Measurements from ENCODE around the gene SMOC2. TPM values are rescaled to one million over a fixed set of nuclear protein-coding genes. Genes with fewer than 3 reads are reported as not detected.

SMOC2 gene
- total RNA-seq, 6 experiments from 2014 or later = 0.42 to 3.5 (median 1.2) TPM

DNA sequence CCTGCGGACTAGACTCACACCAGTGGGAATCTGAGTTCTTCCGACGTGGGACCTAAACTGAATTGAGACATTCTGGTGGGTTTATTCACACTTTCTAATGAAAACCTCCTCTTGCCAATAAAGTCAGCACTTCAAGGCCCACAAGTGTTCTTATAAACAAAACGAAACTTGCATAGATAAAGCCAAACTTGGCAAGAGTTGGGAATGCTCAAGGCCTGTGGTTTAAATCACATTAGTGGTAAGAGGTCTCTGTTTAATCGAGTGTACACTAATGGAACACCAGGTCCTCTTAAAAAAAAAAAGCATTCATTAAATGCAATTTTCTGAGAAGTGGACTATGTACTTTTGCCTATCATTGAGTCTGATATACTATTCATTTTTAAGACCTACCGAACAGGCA is 143.3 kb downstream of the SMOC2 start:
- no peak overlapping the region for H3K4me3 ChIP-seq
- no peak overlapping the region for H3K27ac ChIP-seq
- peak in 1 of 4 donors; percentile 18 for ATAC-seq
- no peaks in the 10 kb centered on the region for H3K27me3 ChIP-seq
- 53% methylated on average over 6 of the region's 6 CpGs for WGBS (ENCODE audit: insufficient coverage, low coverage, low lambda C conversion rate, missing lambda C conversion rate)
- no peaks in the 10 kb centered on the region for H3K4me1 ChIP-seq
- intact Hi-C loops (cut with DNase I) = no loop called here
- TF ChIP-seq CTCF (IDR thresholded peaks at IDR 0.05) (no peak), POLR2A (IDR thresholded peaks at IDR 0.05) (no peak)
- no peaks in the 10 kb centered on the region for H3K36me3 ChIP-seq
- no peak for DNase-seq
- H3K9me3 ChIP-seq = no peaks in the 10 kb centered on the region

DNA sequence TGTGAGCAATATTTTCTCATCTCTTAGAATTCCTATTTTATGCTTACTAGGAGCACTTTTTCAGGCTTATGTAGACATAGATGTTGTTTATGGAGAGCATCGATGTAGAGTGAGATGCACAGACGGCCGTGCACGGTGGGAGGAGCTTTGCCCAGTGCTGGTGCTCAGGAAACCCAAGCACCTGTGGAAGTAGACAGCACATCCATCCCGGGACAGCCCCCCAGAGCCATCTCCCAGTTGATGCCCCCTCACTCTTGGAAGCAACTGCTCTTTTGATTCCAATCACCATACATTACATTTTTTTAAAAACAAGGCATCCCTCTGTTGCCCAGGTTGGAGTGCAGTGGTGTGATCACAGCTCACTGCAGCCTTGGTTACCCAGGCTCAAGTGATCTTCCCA is 143.7 kb downstream of the SMOC2 start:
- no peak for TF ChIP-seq POLR2A (IDR thresholded peaks at IDR 0.05)
- TF ChIP-seq CTCF (IDR thresholded peaks at IDR 0.05) = no peak
- Histone ChIP-seq H3K4me3 (no peak overlapping the region), H3K9me3 (no peaks in the 10 kb centered on the region), H3K27me3 (no peaks in the 10 kb centered on the region), H3K4me1 (no peaks in the 10 kb centered on the region), H3K27ac (no peak overlapping the region), H3K36me3 (no peaks in the 10 kb centered on the region)
- ATAC-seq (no peak), DNase-seq (no peak)
- intact Hi-C loops (cut with DNase I) = no loop called here
- 89% methylated on average over 3 of the region's 5 CpGs for WGBS (ENCODE audit: insufficient coverage, low coverage, low lambda C conversion rate, missing lambda C conversion rate)

DNA sequence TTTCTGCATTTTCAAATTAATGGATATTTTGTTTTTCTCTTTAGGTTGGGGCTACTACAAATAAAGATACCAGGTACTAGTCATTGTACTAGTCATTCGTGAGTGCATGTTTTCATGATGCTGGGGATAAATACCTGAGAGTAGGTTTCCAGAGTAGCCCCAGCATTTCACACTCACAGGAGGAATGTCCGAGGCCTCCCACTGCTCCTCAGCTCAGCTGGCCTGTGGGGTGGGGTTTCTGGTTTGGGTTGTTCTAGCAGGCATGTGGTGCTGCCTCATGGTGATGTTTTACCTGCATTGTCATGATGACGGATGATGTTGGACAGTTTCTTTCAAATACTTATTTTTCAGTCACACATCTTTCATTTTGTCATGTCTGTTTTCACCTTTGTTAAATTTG is 144.5 kb downstream of the SMOC2 start:
- no peaks in the 10 kb centered on the region for H3K4me1 ChIP-seq
- H3K27ac ChIP-seq = no peak overlapping the region
- H3K4me3 ChIP-seq = no peak overlapping the region
- no peaks in the 10 kb centered on the region for H3K9me3 ChIP-seq
- ATAC-seq = no peak
- H3K36me3 ChIP-seq = no peaks in the 10 kb centered on the region
- TF ChIP-seq CTCF (IDR thresholded peaks at IDR 0.05) = no peak
- TF ChIP-seq POLR2A (IDR thresholded peaks at IDR 0.05) = no peak
- DNase-seq = no peak
- H3K27me3 ChIP-seq = no peaks in the 10 kb centered on the region
- WGBS (ENCODE audit: insufficient coverage, low coverage, low lambda C conversion rate, missing lambda C conversion rate) = 29% methylated on average over 2 of the region's 3 CpGs
- intact Hi-C loops (cut with DNase I) = no loop called here

- no peak for TF ChIP-seq CTCF (IDR thresholded peaks at IDR 0.05)
- TF ChIP-seq POLR2A (IDR thresholded peaks at IDR 0.05) = no peak
- no peaks in the 10 kb centered on the region for H3K4me1 ChIP-seq
- H3K9me3 ChIP-seq = no peaks in the 10 kb centered on the region
- H3K36me3 ChIP-seq = no peaks in the 10 kb centered on the region
- intact Hi-C loops (cut with DNase I) = no loop called here
- H3K4me3 ChIP-seq = no peak overlapping the region
- no peak overlapping the region for H3K27ac ChIP-seq
- no peak for ATAC-seq
- DNase-seq = no peak
- 71% methylated on average over 1 of the region's 2 CpGs for WGBS (ENCODE audit: insufficient coverage, low coverage, low lambda C conversion rate, missing lambda C conversion rate)
- no peaks in the 10 kb centered on the region for H3K27me3 ChIP-seq
These were observed 148.3 kb downstream of the SMOC2 start for GRCh38 chr6:168589275-168589674.

GRCh38 chr6:168590406-168590805 is 149.4 kb downstream of the SMOC2 start:
- no peak for DNase-seq
- WGBS (ENCODE audit: insufficient coverage, low coverage, low lambda C conversion rate, missing lambda C conversion rate) = 60% methylated on average over 7 of the region's 10 CpGs
- no peak for TF ChIP-seq CTCF (IDR thresholded peaks at IDR 0.05)
- no peak for TF ChIP-seq POLR2A (IDR thresholded peaks at IDR 0.05)
- no peak overlapping the region for H3K4me3 ChIP-seq
- no peaks in the 10 kb centered on the region for H3K9me3 ChIP-seq
- H3K27ac ChIP-seq = no peak overlapping the region
- intact Hi-C loops (cut with DNase I) = no loop called here
- ATAC-seq = no peak
- H3K4me1 ChIP-seq = no peaks in the 10 kb centered on the region
- no peaks in the 10 kb centered on the region for H3K27me3 ChIP-seq
- no peaks in the 10 kb centered on the region for H3K36me3 ChIP-seq
